ENCODE results near the gene TM9SF1. TPM values are rescaled to one million over a fixed set of nuclear protein-coding genes. Genes with fewer than 3 reads are reported as not detected.

Gene TM9SF1
- total and polyA plus RNA-seq, 2 of the 13 experiments (the other 11 are each of a cell fraction or from before 2014, with no cell fraction given), result 83.2 to 110 TPM

- TF ChIP-seq BCLAF1 (IDR thresholded peaks at IDR 0.05), result no peak
- no peak for TF ChIP-seq GTF3A (CRISPR knock-in tag; conservative IDR thresholded peaks at IDR 0.05)
- no peak for TF ChIP-seq MTERF4 (CRISPR knock-in tag; IDR thresholded peaks at IDR 0.05)
- TF ChIP-seq WIZ (CRISPR knock-in tag; IDR thresholded peaks at IDR 0.05), result peak; percentile 55; the same call in 1 of the 2 replicates
- TF ChIP-seq PITX1 (CRISPR knock-in tag; IDR thresholded peaks at IDR 0.05), result 0 out of 2 replicates have a peak, but pooled peaks have one; percentile 61
- TF ChIP-seq NFATC3 (CRISPR knock-in tag; IDR thresholded peaks at IDR 0.05), result no peak
- TF ChIP-seq IKZF1 (IDR thresholded peaks at IDR 0.05), result no peak
- TF ChIP-seq TFDP1 (CRISPR knock-in tag; IDR thresholded peaks at IDR 0.05; ENCODE audit: borderline replicate concordance), result peak; percentile 47; the same call in 1 of the 2 replicates
- TF ChIP-seq HIVEP1 (CRISPR knock-in tag; IDR thresholded peaks at IDR 0.05), result peak; percentile 87
- no peak for TF ChIP-seq RERE (CRISPR knock-in tag; IDR thresholded peaks at IDR 0.05; ENCODE audit: low read depth)
- TF ChIP-seq ZFP37 (CRISPR knock-in tag; IDR thresholded peaks at IDR 0.05; ENCODE audit: borderline replicate concordance), result peak; percentile 97; the same call in 1 of the 2 replicates
- TF ChIP-seq ZNF205 (CRISPR knock-in tag; IDR thresholded peaks at IDR 0.05), result peak; percentile 58; the same call in 1 of the 2 replicates
- no peak for TF ChIP-seq FLYWCH1 (CRISPR knock-in tag; IDR thresholded peaks at IDR 0.05)
- TF ChIP-seq JUNB (CRISPR knock-in tag; IDR thresholded peaks at IDR 0.05; ENCODE audit: borderline replicate concordance), result no peak
- TF ChIP-seq E2F5 (CRISPR knock-in tag; conservative IDR thresholded peaks at IDR 0.05), result 0 out of 2 replicates have a peak, but pooled peaks have one; percentile 17
- TF ChIP-seq HOMEZ (CRISPR knock-in tag; IDR thresholded peaks at IDR 0.05; ENCODE audit: low read depth), result peak; percentile 86
- TF ChIP-seq TBX2 (CRISPR knock-in tag; IDR thresholded peaks at IDR 0.05; ENCODE audit: borderline replicate concordance), result peak; percentile 65; the same call in 1 of the 2 replicates
These were observed 48.7 kb downstream of the TM9SF1 start, which contains the start of gene PSME2 (continued) for GRCh38 chr14:24146453-24146977.
